22Rv1 (cell line): Measurements from ENCODE around the gene HTR4.

ENCODE experiments used
- H3K27ac ChIP-seq: fragments of 450-650 bp; 2 replicates; pipeline ENCODE4 v1.5.1; 2017
- ZFX ChIP-seq: fragments of 450-650 bp; IDR thresholded peaks from 2 replicates; pipeline ENCODE4 v1.6.1; 2017; ENCODE audit warnings: antibody characterized with exemption, borderline replicate concordance
- TF ChIP-seq, protein P1 (sequence below): fragments of 450-650 bp; IDR thresholded peaks from 2 replicates; pipeline ENCODE4 v1.5.1; 2017; ENCODE audit warnings: mild to moderate bottlenecking

HTR4 gene

DNA sequence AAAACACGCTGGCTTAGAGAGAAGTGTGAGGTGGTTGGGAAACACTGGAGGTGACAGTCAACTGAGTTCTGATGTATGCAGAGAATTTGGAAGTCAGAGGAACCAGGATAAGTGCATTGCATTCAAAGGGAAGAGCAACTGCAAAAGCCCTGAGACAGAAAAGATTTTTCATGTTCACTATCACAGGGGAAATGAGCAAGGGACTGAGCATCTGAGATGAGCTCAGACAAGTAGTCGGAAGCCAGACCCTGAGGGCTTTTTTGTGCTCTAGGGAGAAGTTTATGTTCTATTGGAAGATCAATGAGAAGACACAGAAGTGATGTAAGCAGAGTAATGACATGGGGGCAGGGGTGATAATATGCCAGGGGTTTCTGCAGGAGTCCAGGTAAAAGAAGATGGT lies 97.5 kb downstream of the HTR4 start:
- TF ChIP-seq, protein P1, sequence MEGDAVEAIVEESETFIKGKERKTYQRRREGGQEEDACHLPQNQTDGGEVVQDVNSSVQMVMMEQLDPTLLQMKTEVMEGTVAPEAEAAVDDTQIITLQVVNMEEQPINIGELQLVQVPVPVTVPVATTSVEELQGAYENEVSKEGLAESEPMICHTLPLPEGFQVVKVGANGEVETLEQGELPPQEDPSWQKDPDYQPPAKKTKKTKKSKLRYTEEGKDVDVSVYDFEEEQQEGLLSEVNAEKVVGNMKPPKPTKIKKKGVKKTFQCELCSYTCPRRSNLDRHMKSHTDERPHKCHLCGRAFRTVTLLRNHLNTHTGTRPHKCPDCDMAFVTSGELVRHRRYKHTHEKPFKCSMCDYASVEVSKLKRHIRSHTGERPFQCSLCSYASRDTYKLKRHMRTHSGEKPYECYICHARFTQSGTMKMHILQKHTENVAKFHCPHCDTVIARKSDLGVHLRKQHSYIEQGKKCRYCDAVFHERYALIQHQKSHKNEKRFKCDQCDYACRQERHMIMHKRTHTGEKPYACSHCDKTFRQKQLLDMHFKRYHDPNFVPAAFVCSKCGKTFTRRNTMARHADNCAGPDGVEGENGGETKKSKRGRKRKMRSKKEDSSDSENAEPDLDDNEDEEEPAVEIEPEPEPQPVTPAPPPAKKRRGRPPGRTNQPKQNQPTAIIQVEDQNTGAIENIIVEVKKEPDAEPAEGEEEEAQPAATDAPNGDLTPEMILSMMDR: no peak
- no peak for TF ChIP-seq ZFX
- no peak overlapping the region for H3K27ac ChIP-seq

DNA sequence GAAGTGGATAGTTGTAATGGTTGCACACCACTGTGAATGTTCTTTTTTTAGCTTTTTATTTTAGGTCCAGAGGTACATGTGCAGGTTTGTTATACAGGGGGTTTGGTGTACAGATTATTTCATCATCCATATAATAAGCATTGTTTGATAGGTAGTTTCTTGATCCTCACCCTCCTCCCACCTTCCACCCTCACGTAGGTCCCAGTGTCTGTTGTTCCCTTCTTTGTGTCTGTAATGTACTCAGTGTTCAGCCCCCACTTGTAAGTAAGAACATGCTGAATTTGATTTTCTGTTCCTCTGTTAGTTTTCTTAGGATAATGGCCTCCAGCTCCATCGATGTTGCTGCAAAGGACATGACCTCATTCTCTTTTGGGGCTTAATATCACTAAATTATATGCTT lies 99.7 kb downstream of the HTR4 start:
- no peak overlapping the region for H3K27ac ChIP-seq
- TF ChIP-seq, protein P1: no peak
- no peak for TF ChIP-seq ZFX

DNA sequence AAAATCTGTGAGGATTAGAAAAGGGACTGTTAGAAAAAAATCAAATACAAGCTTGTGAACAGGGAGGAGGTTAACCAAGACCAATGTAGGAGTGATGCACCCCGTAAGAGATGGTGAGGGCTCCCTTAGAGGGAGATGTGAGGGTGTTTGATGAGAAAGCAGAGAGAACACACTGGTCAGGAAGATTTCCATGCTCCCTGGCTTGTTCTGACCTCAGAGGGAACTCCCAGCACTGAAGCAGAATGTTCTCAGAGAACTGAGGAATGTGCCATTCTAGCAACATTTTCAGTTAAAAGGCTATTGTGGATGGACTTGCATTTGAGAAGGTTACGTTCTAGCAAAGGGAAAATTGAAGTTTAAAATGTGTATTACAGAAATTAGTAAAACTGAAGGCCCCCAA lies 110.6 kb downstream of the HTR4 start:
- TF ChIP-seq, protein P1: no peak
- no peak overlapping the region for H3K27ac ChIP-seq

DNA sequence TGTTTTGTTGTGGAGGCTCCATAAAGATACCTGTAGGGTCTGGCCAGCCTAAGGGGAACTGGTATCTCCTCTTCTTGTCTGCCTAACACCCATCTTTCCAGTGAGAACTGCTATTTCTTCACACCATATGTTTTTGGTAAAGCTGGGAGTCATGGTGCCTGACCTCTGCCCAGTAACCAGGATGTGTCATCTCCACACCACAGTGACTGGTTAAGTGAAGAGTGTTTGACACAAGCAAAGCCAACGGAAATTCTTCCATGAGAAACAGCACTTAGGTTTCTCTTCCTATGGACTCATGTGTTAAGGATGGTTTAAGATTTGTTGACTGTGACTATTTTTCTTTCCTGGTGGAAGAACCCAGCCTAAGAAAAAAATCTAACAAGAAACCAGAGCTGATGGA lies 111.5 kb downstream of the HTR4 start:
- TF ChIP-seq, protein P1: no peak
- no peak for TF ChIP-seq ZFX
- no peak overlapping the region for H3K27ac ChIP-seq

DNA sequence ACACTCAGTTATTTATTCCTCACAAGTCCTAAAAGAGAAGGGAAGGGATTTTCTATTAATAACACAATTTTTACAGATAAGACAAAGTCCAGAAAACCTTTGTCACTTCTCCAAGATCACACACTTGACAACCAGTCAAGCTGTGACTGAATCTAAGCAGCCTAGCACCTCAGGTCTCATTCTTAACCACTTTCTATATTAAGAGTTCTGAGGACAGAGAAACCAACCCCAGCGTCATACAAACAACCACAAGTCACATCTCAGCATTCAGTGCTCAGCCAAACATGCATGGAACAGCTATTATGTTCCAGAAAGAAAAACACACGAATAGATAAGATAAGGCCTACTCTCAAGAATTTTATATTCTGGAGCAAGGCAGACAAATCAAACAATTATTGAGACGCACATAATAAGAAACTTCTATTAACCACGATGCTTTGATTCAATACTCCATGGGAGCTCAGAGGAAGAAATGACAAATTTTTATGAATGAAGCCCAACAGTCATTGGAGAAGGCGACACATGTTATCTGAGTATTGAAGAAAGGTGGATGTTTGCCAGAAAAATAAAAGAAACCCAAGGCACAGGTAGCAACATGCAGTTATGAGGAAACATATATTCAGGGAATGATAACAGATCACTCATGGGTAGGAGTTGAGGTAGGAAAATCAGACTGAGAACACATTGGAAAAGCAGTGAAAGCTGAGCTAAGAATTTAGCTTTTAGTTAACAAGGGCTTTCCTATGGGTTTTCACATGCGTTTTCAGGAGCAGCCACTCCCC lies 113.1 kb downstream of the HTR4 start:
- H3K27ac ChIP-seq: no peak overlapping the region
- TF ChIP-seq ZFX: no peak

DNA sequence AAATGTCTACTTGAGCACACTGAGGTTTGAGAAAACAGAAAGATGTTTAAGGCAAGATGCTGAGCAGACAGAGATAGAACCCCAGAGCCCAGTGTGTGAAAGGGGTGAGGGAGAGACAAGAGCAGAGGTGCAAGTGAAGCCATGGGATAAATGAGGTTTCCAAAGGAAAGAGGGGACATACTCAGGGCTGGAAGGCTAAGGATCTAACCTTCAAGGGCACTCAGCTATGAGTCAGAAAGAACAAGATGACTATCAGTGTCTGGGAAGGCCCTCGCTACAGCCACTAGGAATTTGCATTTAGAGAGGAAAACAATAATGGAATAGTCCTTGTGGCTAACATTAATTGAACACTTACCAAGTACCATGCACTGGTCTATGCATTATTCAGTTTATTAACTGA lies 113.7 kb downstream of the HTR4 start:
- H3K27ac ChIP-seq: no peak overlapping the region
- TF ChIP-seq, protein P1: no peak
- TF ChIP-seq ZFX: no peak

DNA sequence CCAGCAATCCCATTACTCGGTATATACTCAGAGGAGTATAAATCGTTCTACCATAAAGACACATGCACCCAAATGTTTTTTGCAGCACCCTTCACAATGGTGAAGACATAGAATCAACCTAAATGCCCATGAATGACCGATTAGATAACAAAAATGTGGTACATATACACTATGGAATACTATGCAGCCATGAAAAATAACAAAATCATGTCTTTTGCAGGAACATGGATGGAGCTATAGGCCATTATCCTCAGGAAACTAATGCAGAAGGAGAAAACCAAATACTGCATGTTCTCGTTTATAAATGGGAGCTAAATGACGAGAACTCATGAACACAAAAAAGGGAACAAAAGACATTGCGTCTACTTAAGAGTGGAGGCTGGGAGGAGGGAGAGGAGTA lies 114.5 kb downstream of the HTR4 start:
- no peak for TF ChIP-seq ZFX
- TF ChIP-seq, protein P1: no peak
- no peak overlapping the region for H3K27ac ChIP-seq

DNA sequence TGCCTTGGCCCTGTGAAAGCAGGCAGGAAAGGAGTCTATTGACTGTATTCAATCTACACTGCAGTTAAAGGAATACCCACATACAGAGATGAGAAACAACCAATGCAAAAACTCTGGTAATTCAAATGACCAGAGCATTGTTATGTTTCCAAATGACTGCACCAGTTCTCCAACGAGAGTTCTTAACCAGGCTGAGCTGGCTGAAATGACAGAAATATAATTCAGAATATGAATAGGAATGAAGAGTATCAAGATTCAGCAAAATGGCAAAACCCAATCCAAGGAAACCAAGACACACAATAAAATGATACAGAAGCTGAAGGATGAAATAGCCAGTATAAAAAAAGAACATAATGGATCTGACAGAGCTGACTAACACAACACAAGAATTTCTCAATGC lies 119.1 kb downstream of the HTR4 start:
- no peak overlapping the region for H3K27ac ChIP-seq
- TF ChIP-seq, protein P1: no peak
- no peak for TF ChIP-seq ZFX
